Measurements from ENCODE around the gene HSP90AB1.
A peak's percentile ranks its signal among the peaks of the same experiment; 100 is the strongest.

HSP90AB1 gene

DNA sequence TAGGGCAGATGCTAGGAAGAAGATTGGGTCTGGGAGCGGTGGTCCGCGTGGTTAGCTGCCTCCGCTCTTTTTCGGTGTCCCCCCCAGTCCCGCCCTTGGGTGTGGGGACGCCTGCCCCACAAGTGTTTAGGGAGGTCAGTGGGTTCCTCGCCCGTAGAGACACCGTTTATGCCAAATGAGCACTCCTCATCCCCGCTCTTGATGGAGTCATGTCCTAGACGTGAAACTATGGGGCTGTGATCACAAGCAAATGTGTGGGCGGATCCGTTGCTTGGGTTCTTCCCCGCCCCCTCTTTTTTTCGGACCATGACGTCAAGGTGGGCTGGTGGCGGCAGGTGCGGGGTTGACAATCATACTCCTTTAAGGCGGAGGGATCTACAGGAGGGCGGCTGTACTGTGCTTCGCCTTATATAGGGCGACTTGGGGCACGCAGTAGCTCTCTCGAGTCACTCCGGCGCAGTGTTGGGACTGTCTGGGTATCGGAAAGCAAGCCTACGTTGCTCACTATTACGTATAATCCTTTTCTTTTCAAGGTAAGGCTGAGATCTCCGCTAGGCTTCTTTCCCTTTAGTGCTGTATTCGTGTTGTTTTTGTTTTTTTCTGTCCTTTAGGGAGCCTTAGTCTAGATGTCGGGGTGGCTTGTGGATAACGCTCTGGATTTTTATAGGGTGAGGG, at the start of gene HSP90AB1:
TSS of gene HSP90AB1 (plus strand) at position 439 of the 675 bp plus-strand sequence. CDS start 1,529 bp downstream, outside the sequence.
- DNase-seq, result peak; percentile 94

DNA sequence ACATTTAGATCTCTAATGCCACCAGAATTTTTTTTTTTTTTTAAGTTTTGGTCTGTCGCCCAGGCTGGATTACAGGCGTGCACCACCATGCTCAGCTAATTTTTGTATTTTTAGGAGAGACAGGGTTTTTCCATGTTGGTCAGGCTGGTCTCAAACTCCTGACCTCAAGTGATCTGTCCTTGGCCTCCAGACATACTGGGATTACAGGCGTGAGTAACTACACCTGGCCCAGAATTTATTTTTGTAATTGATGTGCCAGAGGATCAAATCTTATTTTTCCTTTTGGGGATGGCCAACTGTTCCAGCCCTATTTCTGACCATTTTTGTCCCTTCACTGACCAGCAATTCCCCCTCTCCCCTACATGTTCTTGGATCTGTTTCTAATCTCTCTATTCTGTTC, 48.2 kb upstream of the HSP90AB1 start:
- DNase-seq, result no peak

DNA sequence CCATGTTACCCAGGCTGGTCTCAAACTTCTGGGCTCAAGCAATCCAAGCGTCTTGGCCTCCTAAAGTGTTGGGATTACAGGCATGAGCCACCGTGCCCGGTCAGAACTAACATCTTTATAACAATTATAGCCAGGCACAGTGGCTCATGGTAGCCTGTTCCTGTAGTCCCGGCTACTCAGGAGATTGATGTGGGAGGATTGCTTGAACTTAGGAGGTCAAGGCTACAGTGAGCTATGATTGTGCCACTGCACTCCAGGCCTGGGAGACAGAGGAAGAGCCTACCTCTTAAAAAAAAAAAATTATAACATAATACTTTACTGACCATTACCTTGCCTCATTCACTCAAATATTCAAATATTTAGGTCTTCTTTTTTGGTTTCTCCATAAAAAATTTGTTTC, 47.0 kb upstream of the HSP90AB1 start:
- no peak for DNase-seq

DNA sequence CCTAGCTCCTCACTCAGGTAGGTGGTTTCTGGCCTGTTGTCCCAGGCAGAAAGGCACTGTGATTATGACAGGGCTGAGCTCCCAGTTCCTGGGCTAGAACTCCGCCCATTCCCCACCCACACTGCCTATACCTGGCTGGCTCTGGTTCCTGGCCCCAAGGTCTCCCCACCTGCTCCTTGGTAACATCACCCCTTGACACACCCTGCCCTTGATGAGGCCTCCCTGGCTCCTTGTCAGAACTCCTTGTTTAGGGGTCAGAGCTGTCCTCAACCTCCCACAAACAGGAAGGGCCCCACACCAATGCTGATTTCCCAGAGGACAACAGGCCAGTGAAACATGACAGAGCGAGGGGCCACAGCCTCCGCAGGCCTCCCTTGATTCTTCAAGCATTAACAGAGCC, 45.7 kb upstream of the HSP90AB1 start:
- no peak for DNase-seq

DNA sequence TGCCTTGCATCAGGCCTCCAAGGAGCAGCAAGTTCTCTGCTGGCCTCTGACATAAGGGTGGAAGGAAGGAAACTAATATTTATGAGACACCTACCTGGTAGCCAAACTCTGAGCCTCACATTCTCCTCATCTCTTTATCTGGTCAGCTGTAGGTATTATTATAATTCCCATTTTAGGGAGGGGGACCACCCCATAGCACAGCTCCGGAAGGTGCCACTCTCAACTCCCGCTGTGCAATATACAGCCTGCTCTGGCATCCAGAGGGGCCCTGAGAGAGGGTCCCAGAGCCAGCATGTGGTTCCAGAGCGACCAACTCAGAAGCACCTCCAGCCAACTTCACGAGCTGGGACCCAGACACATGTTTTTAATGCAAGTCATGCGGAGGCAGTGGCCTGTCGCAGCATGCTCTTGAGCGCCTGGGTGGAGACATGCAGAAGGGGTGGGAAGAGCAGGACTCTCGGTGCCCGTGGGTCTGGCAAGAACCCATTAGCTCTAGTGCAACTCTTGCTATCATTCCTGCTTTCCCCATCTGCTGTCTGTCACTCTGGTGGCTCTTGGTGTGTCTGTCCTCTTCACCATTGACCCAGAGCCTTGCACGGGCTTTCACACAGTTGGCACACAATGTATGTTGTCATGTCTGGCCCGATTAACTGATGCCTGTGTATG, 45.1 kb upstream of the HSP90AB1 start:
- no peak for DNase-seq

DNA sequence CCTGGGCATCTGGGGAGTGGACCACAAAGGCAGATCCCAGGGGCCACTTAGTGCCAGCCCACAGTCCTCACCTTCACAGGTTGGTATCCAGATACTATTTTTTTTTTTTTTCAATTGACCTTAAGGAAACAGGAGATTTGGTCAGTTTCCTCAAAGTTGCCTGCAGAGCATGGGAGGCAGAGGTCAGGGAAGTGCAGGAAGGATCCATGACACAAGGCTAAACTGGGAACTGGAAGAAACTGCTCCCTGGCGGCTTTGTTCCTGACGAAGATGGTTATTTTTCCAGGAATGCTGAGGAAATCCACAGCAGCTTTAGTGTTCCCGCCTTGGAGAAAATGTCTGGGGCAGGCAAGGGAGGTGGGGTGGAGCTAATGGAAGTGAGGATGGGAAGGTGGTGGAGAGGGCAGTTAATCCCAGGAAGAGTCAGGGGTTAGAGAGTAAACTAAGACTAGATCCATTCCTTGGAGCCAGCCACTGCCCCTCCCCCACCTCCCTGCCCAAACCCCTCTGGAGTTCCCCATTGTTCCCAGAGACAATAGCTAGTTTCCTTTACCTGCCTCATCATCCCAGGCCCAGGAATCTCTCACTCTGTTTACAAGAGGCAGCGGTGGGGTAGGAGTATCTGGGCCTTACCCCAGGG, 44.4 kb upstream of the HSP90AB1 start:
- DNase-seq, result no peak

DNA sequence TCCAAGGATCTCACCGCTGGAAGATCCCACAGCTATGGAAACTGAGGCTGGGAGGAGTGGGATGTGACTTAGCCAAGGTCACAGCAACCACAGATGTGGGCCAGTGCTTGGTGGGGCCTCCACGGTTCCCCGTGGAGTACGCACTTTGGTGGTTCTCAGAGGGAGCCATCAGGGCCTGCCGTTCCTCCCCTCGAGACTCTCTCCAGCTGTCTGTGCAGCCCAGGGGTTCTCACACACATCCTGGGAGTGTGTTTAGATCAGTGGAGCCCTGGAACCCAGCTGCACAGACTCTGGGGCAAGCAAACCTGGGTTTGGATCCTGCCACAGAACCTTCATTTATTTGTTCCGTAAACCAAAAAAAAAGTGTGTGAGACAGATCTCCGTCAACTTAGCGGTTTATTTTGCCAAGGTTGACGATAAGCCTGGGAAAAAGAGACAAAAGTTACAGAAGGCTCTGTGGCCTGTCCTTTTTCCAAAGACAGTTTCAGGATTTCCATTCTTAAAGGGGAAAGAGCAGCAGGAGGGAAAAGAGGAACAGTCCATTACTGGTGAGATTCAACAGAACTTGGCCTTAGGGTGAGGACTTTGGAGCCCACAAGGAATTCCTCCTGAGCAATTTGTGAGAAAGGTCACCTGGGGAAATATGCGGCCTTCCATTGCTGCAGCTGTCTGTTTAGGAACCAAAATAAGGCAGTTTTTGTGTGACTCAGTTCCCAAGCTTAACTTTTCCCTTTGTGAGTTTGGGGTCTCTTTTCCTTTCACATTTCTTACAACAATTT, 43.7 kb upstream of the HSP90AB1 start:
- DNase-seq, result no peak

DNA sequence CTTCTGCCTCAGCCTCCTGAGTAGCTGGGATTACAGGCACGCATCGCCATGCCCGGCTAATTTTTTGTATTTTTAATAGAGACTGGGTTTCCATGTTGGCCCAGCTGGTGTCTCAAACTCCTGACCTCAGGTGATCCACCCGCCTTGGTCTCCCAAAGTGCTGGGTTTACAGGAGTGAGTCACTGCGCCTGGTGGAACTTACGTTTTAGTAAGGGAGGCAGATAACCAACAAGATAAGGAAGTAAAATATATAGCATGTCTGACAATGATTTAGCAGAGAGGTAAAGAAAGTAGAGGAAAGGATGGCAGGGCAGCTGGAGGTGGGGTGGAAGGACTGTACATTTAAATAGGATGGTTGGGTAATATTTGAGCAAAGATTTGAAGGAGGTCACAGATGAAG, 42.9 kb upstream of the HSP90AB1 start:
- no peak for DNase-seq

DNA sequence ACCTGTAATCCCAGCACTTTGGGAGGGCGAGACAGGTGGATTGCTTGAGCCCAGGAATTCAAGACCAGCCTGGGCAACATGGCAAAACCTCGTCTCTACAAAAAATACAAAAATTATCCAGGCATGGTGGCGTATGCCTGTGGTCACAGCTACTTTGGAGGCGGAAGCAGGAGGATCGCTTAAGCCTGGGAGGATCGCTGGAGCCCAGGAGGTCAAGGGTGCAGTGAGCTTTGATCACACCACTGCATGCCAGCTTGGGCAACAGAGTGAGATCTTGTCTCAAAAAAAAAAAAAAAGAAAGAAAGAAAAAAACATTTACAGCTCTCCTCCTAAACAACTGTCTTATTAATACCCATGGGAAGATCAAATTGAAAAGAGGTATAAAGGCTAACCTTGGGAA, 38.9 kb upstream of the HSP90AB1 start:
- DNase-seq, result no peak

DNA sequence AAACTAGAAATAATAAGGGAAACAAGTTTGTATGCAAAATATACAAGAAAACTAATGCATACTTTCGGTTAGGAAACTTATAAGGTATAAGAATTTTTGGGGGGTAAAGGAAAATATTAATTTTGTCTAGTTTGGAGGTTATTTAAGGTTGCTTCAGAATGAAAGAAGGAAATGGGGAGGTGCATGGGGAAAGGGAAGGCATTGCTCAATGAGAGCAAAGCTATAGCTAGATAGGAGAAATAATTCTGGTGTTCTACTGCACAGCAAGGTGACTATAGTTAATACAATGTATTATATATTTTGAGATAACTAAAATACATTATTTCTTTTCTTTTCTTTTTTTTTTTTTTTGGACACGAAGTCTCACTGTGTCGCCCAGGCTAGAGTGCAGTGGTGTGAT, 35.6 kb upstream of the HSP90AB1 start:
- no peak for DNase-seq

DNA sequence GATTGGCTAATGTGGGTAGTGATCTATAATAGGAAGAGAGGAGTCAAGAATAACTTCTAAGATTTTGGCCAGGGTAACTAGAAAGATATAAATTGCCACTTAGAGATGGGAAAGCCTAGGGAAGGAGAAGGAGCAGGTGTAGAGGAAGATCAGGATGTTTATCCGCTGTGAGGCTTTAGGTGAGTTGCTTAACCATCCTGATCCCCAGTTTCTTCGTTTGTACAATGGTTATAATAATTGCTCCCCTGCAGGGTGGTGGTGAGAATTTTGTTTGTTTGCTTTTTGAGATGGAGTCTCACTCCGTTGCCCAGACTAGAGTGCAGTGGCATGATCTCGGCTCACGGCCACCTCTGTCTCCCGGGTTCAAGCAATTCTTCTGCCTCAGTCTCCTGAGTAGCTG, 32.6 kb upstream of the HSP90AB1 start:
- no peak for DNase-seq

DNA sequence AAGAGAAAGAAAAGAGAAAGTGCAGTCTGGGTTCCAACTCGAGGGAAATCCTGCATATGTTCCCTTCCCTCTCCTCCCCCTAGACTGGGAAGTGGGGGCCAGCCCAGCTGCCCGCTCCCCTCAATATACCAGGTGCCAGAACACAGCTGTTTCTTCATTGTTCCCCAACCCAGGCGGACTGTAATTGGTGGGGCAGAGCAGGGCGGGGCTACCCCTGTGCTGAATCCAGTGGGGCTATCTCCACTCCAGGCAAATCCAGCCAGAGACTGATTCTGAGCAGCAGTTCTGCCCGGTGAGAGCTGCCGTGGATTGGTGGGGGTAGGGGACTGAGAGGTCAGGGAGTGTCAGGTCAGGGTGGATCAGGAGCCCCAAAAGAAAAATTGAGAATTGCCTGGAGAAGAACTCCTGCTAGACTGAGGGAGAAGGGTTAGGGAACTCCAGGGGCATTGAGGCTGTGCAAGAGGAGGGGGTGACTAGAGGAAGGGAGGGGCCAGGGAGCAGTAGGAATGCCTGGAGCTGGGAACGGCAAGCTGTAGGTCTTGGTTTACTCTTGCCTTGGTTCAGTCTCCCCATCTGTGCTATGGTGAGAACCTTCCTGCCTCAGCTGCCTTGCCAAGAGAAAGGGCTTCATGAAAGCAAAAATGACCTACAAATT, 30.1 kb upstream of the HSP90AB1 start, which contains the start of gene MYMX:
TSS of gene MYMX (plus strand) at position 250 of the 655 bp plus-strand sequence. CDS start 546 bp downstream, outside the sequence.
- no peak for DNase-seq

DNA sequence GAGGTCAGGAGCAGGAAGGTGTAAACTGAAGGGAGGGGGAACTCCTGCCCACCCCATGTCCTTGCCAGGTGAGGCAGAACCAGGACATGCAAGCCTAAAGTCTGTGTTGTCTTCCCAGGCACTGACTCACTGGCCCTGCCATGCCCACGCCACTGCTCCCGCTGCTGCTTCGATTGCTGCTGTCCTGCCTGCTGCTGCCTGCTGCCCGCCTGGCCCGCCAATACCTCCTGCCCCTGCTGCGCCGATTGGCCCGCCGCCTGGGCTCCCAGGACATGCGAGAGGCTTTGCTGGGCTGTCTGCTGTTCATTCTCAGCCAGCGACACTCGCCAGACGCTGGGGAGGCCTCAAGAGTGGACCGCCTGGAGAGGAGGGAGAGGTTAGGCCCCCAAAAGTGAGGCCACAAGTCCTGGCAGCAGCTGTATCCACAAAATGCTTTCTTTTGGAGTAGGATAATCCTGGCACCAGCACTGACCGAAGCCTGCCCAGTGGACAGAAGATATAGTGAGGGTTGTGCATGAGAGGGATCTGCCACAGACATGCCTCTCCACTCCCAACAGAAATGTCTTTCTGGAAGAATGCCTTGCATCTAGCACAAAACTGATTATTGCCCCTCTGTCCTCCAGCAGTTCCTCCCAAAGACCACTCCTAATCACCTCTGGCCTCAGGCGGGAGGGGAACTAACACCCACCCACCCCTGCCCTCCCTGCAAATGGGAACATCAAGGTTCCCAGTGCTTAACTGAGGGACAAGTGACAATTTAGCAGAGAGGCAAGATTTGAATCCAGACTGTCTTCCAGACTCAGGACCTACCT, 29.4 kb upstream of the HSP90AB1 start:
- no peak for DNase-seq

DNA sequence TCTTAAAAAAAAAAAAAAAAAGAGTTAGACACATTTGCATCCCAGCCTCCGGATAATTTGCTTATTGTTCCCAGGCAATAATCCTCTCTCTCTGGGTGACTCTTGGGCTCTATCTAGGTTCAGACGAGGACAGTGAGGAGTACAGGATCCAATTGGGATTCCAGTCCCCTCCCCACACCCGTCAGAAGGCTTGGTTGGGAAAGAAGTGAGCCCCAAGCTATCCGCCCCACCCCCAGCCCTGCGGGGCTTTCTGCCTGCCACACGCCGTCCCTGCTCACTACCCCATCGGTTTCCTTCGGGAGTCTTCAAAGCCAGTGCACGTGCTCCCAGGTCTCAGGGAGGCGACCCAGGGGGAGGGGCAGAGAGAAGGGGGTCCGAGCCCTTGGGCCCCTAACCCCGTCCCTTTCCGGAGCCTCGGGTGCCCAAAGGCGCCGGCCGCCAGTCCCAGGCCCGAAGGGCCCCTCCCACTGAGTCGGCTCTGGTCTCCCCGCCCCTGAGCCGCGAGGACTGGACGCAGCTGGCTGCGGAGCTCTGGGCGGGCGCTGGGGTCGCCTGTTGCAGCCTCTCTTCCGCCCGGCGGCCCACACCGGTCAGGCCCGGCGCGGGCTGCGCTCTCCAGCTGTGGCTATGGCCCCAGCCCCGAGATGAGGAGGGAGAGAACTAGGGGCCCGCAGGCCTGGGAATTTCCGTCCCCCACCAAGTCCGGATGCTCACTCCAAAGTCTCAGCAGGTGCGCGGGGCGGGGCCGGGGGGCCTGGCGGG, 27.7 kb upstream of the HSP90AB1 start:
- DNase-seq, result no peak

DNA sequence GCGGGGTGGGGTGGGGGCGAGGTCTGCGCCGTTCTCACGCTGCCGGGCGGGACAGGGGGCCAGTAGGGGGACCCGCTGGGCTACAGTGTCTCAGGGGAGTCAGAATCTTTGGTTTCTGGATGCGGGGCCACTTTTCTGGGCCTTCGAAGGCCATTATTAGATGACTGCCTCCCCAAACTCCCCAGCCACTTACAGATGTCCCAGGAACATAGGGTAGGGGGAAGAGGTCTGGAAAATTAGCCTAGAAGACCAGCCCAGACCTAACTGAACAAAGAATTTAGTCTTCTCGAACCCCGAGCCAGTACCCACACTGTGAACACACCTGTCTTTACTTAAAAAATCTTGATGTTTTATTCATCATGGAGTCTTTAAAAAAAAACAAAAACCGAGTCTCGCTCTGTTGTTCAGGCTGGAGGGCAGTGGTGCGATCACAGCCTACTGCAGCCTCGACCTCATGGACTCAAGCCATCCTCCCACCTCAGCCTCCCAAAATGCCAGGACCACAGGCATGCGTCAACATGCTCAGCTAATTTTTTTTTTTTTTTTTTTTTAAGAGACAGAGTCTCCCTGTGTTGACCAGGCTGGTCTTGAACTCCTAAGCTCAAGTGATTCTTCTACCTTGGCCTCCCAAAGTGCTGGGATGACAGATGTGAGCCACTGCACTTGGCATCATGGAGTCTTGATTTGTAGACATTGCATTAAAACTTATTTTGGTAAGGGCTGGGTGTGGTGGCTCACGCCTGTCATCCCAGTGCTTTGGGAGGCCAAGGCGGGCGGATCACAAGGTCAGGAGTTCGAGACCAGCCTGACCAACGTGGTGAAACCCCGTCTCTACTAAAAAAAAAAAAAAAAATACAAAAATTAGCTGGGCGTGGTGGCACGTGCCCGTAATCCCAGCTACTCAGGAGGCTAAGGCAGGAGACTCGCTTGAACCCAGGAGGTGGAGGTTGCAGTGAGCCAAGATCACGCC, 26.8 kb upstream of the HSP90AB1 start:
- no peak for DNase-seq

DNA sequence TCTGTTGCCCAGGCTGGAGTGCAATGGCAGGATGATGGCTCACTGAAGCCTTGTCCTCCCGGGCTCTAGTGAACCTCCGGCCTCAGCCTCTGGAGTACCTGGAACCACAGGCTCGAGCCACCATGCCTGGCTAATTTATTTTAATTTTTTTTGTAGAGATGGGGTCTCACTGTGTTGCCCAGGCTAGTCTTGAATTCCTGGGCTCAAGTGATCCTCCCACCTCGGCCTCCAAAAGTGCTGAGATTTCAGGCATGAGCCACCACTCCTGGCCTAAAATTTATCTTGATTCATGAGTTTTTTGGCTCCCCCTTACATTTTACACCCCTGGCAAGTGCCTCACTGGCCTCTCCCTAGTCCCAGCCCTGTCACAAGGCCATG, 26.0 kb upstream of the HSP90AB1 start:
- no peak for DNase-seq

DNA sequence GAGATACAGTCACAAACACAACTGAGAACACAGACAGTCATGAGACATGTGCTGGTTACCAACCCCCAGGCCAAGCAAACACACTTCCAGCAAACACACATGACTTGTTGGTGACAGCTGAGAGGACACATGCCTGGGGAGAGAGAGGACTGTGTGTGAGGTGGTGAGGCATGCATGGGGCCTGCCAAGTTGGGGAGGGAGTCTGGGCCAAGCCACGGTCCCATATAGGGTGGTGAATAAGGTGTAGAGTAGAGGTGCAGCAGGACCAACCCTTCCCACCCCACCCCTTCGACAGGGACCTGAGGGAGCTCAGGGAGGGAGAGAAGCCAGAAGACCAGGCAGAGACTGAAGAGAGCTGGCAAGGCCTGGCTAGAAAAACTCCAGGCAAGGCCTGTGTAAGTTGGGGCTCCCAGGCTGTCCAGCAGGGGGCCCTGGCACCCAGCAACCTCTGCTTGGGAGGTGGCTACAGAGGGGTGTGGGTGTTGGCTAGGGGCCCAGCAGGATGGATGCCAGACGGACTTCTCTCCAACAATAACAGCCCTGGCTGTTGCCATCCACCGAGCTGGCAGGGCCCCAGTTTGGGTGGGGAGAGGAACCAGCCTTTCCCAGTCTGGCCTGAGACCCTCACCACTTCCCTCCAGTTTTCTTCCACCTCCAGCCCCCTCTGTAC, 25.5 kb upstream of the HSP90AB1 start:
- peak; percentile 71 for DNase-seq

DNA sequence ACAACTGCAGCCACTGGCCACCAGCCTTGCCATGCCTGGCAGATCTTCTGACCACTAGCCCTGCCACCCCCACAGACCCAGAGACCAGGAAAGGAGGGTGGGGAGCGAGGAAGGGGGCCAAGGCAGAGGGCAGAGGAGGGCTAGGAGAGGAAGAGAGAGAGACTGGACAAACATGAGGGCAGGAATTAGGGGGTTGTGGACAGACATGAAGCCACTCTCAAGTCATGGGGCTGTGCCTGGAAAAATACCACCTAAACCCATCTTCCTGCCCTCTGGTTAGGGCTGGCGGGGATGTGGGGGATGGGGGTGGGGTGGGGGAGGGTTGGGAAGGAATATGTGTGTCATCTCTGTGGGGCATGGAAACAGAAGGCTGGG, 25.0 kb upstream of the HSP90AB1 start:
- no peak for DNase-seq

Measured in T1000 (cell line).